ENCODE measurements around the gene INPP5A.

DNA sequence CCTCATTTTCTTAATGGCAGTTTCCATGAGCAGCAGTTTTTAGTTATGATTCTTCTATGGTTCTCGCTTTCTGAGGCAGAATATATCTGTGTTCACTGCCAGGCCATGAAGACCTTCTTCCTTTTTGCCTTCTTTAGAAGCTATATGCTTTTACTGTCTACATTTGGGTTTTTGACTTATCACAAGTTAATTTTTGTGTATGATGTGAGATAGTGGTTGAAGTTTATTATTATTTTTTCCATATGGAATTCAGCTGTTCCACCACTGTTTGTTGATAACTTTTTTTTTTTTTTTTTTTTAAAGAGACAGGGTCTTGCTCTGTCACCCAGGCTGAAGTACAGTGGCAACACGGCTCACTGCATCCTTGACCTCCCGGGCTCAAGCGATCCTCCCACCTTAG is 44.5 kb downstream of the INPP5A start:
- TF ChIP-seq, protein P1, sequence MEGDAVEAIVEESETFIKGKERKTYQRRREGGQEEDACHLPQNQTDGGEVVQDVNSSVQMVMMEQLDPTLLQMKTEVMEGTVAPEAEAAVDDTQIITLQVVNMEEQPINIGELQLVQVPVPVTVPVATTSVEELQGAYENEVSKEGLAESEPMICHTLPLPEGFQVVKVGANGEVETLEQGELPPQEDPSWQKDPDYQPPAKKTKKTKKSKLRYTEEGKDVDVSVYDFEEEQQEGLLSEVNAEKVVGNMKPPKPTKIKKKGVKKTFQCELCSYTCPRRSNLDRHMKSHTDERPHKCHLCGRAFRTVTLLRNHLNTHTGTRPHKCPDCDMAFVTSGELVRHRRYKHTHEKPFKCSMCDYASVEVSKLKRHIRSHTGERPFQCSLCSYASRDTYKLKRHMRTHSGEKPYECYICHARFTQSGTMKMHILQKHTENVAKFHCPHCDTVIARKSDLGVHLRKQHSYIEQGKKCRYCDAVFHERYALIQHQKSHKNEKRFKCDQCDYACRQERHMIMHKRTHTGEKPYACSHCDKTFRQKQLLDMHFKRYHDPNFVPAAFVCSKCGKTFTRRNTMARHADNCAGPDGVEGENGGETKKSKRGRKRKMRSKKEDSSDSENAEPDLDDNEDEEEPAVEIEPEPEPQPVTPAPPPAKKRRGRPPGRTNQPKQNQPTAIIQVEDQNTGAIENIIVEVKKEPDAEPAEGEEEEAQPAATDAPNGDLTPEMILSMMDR (IDR thresholded peaks at IDR 0.05): no peak
- TF ChIP-seq POLR2AphosphoS5 (IDR thresholded peaks at IDR 0.05): no peak

Data from transverse colon (tissue), 4 donors.